Measurements from ENCODE around the gene PDLIM5.

DNA sequence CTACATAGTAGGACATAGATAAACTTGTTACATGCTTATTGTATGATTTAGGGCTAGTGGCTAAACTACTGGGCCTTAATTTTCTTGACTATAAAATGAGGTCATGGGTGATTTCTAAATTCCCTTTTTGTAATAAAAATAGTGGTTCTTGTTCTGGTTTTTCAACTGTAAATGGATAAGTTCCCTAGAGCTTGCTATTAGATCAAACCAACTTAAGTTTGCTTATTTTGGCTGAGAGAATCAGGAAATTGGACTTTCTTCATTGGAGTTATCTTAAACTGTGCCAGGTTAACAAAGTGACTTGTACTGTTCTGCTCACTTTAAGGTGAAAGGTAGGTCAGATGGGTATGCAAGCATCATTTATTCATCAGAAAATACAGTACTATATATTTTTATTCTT is 78.3 kb downstream of the PDLIM5 start:
- TF ChIP-seq POLR2AphosphoS5 (IDR thresholded peaks at IDR 0.05; ENCODE audit: low read depth, low read length): no peak
- TF ChIP-seq TAF1 (IDR thresholded peaks at IDR 0.05; ENCODE audit: borderline replicate concordance, insufficient read depth, low read length): no peak
- TF ChIP-seq, protein P1, sequence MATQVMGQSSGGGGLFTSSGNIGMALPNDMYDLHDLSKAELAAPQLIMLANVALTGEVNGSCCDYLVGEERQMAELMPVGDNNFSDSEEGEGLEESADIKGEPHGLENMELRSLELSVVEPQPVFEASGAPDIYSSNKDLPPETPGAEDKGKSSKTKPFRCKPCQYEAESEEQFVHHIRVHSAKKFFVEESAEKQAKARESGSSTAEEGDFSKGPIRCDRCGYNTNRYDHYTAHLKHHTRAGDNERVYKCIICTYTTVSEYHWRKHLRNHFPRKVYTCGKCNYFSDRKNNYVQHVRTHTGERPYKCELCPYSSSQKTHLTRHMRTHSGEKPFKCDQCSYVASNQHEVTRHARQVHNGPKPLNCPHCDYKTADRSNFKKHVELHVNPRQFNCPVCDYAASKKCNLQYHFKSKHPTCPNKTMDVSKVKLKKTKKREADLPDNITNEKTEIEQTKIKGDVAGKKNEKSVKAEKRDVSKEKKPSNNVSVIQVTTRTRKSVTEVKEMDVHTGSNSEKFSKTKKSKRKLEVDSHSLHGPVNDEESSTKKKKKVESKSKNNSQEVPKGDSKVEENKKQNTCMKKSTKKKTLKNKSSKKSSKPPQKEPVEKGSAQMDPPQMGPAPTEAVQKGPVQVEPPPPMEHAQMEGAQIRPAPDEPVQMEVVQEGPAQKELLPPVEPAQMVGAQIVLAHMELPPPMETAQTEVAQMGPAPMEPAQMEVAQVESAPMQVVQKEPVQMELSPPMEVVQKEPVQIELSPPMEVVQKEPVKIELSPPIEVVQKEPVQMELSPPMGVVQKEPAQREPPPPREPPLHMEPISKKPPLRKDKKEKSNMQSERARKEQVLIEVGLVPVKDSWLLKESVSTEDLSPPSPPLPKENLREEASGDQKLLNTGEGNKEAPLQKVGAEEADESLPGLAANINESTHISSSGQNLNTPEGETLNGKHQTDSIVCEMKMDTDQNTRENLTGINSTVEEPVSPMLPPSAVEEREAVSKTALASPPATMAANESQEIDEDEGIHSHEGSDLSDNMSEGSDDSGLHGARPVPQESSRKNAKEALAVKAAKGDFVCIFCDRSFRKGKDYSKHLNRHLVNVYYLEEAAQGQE (IDR thresholded peaks at IDR 0.05; ENCODE audit: insufficient read depth in 1 of 2, low read depth in 2 of 2, low read length in 2 of 2): no peak
- no peak for TF ChIP-seq SIN3A (IDR thresholded peaks at IDR 0.05; ENCODE audit: borderline replicate concordance, insufficient read depth, low read length)
- TF ChIP-seq FOXP2 (optimal IDR thresholded peaks at IDR 0.05; ENCODE audit: borderline replicate concordance, extremely low read depth, extremely low read length, insufficient read depth): no peak
